Fibroblast of lung (primary cell): ENCODE results near the gene STIM1. TPM values are rescaled to one million over a fixed set of nuclear protein-coding genes. Genes with fewer than 3 reads are reported as not detected.
A peak's percentile ranks its signal among the peaks of the same experiment; 100 is the strongest.

Experiments
- DNase-seq, 2 donors: peaks; one replicate each; pipeline versions ENCODE4 v3.0.0 to v3.0.0-alpha.2; 2010; ENCODE audit warnings: low read depth in 2 of 2
- H2AFZ ChIP-seq: 2 replicates; pipeline ENCODE4 v1.5.1; 2012; ENCODE audit warnings: low read length, control low read depth, inconsistent platforms
- H3K27ac ChIP-seq: 2 replicates; pipeline ENCODE4 v1.5.1; 2011; ENCODE audit warnings: low read length, control low read depth; ENCODE audit not compliant: insufficient read depth
- H3K27me3 ChIP-seq: 2 replicates; pipeline ENCODE4 v1.5.1; 2011; ENCODE audit warnings: mild to moderate bottlenecking, low read length; ENCODE audit not compliant: control insufficient read depth, insufficient read depth
- H3K36me3 ChIP-seq: 2 replicates; pipeline ENCODE4 v1.5.1; 2011; ENCODE audit warnings: low read length; ENCODE audit not compliant: control insufficient read depth, insufficient read depth
- H3K4me1 ChIP-seq: 2 replicates; pipeline ENCODE4 v1.5.1; 2011; ENCODE audit warnings: low read length; ENCODE audit not compliant: control insufficient read depth, insufficient read depth; ENCODE audit errors: extremely low read depth
- H3K4me2 ChIP-seq: 2 replicates; pipeline ENCODE4 v1.5.1; 2011; ENCODE audit warnings: low read length, control low read depth; ENCODE audit not compliant: insufficient read depth; ENCODE audit errors: extremely low read depth
- H3K4me3 ChIP-seq, 4 experiments: fragments of 200-600 bp in 1 of 4; sonication (generic) in 1 of 4; replicated peaks in 1 of 4; 2 replicates each; pipeline ENCODE4 v1.5.1; 2011 to 2016; ENCODE audit warnings: low read length in 4 of 4, low read depth in 3 of 4, mild to moderate bottlenecking in 3 of 4, control low read depth in 2 of 4, inconsistent platforms in 1 of 4, mixed read lengths in 1 of 4; ENCODE audit not compliant: insufficient read depth in 1 of 4; ENCODE audit errors: control extremely low read depth in 1 of 4
- H3K79me2 ChIP-seq: 2 replicates; pipeline ENCODE4 v1.5.1; 2012; ENCODE audit warnings: mild to moderate bottlenecking, low read length, inconsistent platforms; ENCODE audit not compliant: control insufficient read depth, insufficient read depth
- H3K9ac ChIP-seq: 2 replicates; pipeline ENCODE4 v1.5.1; 2011; ENCODE audit warnings: mild to moderate bottlenecking, low read length, control low read depth; ENCODE audit not compliant: insufficient read depth
- H3K9me3 ChIP-seq: 2 replicates; pipeline ENCODE4 v1.5.1; 2012; ENCODE audit warnings: low read depth, low read length; ENCODE audit not compliant: control insufficient read depth, insufficient read depth
- H4K20me1 ChIP-seq: 2 replicates; pipeline ENCODE4 v1.5.1; 2011; ENCODE audit warnings: low read length; ENCODE audit not compliant: control insufficient read depth, insufficient read depth; ENCODE audit errors: extremely low read depth
- CTCF ChIP-seq, 2 donors: IDR thresholded peaks in 1 of 2; conservative IDR thresholded peaks in 1 of 2; 1 replicate in 1 of 2; 2 replicates in 1 of 2; pipeline ENCODE4 v1.5.1; 2011 to 2012; ENCODE audit warnings: low read length in 2 of 2, control low read depth in 1 of 2, inconsistent platforms in 1 of 2, low read depth in 1 of 2, mild to moderate bottlenecking in 1 of 2
- EZH2 ChIP-seq: IDR thresholded peaks from 2 replicates; pipeline ENCODE4 v1.5.1; 2012; ENCODE audit warnings: low read length, control low read depth, mild to moderate bottlenecking; ENCODE audit errors: missing control alignments
- polyA plus RNA-seq, 2 donors: library from polyadenylated mRNA; depleted of rRNA in 1 of 2; stranded (reverse) in 1 of 2; unstranded in 1 of 2; fragments of >200 nt; gene quantifications; 2 replicates each; pipeline ENCODE4 v1.2.1, GENCODE V29; 2011 to 2012; ENCODE audit warnings: missing spikeins in 1 of 2
- total RNA-seq: library from RNA; depleted of rRNA; stranded (reverse); fragments of >200 nt; gene quantifications from 2 replicates; pipeline ENCODE4 v1.2.1, GENCODE V29; 2014

STIM1 gene
- total and polyA plus RNA-seq, 2 donors (not counting 1 experiment from before 2014, with no cell fraction given), result 38.1 to 44.6 TPM

GRCh38 chr11:3879967-3880542 lies 24.6 kb downstream of the STIM1 start:
- H3K4me3 ChIP-seq, result no peak overlapping the region
- H4K20me1 ChIP-seq, result no peaks in the 10 kb centered on the region
- H3K9me3 ChIP-seq, result no peaks in the 10 kb centered on the region
- H2AFZ ChIP-seq, result no peak overlapping the region
- no peak overlapping the region for H3K9ac ChIP-seq
- no peak overlapping the region for H3K27ac ChIP-seq
- H3K36me3 ChIP-seq, result no peaks in the 10 kb centered on the region
- no peak for TF ChIP-seq EZH2
- TF ChIP-seq CTCF (conservative IDR thresholded peaks at IDR 0.05 in 1 of 2, IDR thresholded peaks at IDR 0.05 in 1 of 2; ENCODE audit: low read depth in 1 of 2, low read length in 2 of 2), result no peak
- H3K4me2 ChIP-seq, result no peak overlapping the region
- no peaks in the 10 kb centered on the region for H3K27me3 ChIP-seq
- no peak for DNase-seq
- no peaks in the 10 kb centered on the region for H3K79me2 ChIP-seq
- no peaks in the 10 kb centered on the region for H3K4me1 ChIP-seq

- H4K20me1 ChIP-seq, result no peaks in the 10 kb centered on the region
- no peak overlapping the region for H3K9ac ChIP-seq
- H3K79me2 ChIP-seq, result no peaks in the 10 kb centered on the region
- H3K4me3 ChIP-seq, result no peak overlapping the region
- no peak overlapping the region for H3K27ac ChIP-seq
- H3K4me1 ChIP-seq, result no peaks in the 10 kb centered on the region
- no peaks in the 10 kb centered on the region for H3K27me3 ChIP-seq
- DNase-seq, result peak in 1 of 2 donors; percentile 55
- H3K36me3 ChIP-seq, result no peaks in the 10 kb centered on the region
- H3K4me2 ChIP-seq, result no peak overlapping the region
- no peak for TF ChIP-seq EZH2
- TF ChIP-seq CTCF (conservative IDR thresholded peaks at IDR 0.05 in 1 of 2, IDR thresholded peaks at IDR 0.05 in 1 of 2; ENCODE audit: low read depth in 1 of 2, low read length in 2 of 2), result no peak
- no peaks in the 10 kb centered on the region for H3K9me3 ChIP-seq
- no peak overlapping the region for H2AFZ ChIP-seq
Measured at GRCh38 chr11:3880724-3881123, 25.3 kb downstream of the STIM1 start.

GRCh38 chr11:3882655-3883054 lies 27.2 kb downstream of the STIM1 start:
- DNase-seq, result peak in 1 of 2 donors; percentile 12
- H3K4me2 ChIP-seq, result no peak overlapping the region
- H3K27me3 ChIP-seq, result no peaks in the 10 kb centered on the region
- H3K4me3 ChIP-seq, result no peak overlapping the region
- H3K27ac ChIP-seq, result no peak overlapping the region
- H3K9me3 ChIP-seq, result no peaks in the 10 kb centered on the region
- H2AFZ ChIP-seq, result no peak overlapping the region
- H3K9ac ChIP-seq, result no peak overlapping the region
- no peaks in the 10 kb centered on the region for H3K36me3 ChIP-seq
- TF ChIP-seq EZH2, result no peak
- no peak for TF ChIP-seq CTCF (conservative IDR thresholded peaks at IDR 0.05 in 1 of 2, IDR thresholded peaks at IDR 0.05 in 1 of 2; ENCODE audit: low read depth in 1 of 2, low read length in 2 of 2)
- H3K4me1 ChIP-seq, result no peaks in the 10 kb centered on the region
- H3K79me2 ChIP-seq, result no peaks in the 10 kb centered on the region
- no peaks in the 10 kb centered on the region for H4K20me1 ChIP-seq
